Right renal pelvis (tissue), 4 donors: ENCODE results near the gene C2CD4D. TPM values are rescaled to one million over a fixed set of nuclear protein-coding genes. Genes with fewer than 3 reads are reported as not detected.

Experiments
- DNase-seq, 4 donors: peaks; one replicate each; pipeline ENCODE4 v3.0.0-alpha.2; 2013; ENCODE audit warnings: low read depth in 4 of 4, low spot score in 3 of 4, missing footprints in 1 of 4
- polyA plus RNA-seq, 4 donors: library from polyadenylated mRNA; unstranded; fragments of 120-200 nt; gene quantifications; one replicate each; pipeline ENCODE4 v1.2.1, GENCODE V29; 2013; ENCODE audit not compliant: insufficient read length in 4 of 4

Gene C2CD4D
- polyA plus RNA-seq, 4 donors = 0.18 to 0.64 (median 0.23) TPM

DNA sequence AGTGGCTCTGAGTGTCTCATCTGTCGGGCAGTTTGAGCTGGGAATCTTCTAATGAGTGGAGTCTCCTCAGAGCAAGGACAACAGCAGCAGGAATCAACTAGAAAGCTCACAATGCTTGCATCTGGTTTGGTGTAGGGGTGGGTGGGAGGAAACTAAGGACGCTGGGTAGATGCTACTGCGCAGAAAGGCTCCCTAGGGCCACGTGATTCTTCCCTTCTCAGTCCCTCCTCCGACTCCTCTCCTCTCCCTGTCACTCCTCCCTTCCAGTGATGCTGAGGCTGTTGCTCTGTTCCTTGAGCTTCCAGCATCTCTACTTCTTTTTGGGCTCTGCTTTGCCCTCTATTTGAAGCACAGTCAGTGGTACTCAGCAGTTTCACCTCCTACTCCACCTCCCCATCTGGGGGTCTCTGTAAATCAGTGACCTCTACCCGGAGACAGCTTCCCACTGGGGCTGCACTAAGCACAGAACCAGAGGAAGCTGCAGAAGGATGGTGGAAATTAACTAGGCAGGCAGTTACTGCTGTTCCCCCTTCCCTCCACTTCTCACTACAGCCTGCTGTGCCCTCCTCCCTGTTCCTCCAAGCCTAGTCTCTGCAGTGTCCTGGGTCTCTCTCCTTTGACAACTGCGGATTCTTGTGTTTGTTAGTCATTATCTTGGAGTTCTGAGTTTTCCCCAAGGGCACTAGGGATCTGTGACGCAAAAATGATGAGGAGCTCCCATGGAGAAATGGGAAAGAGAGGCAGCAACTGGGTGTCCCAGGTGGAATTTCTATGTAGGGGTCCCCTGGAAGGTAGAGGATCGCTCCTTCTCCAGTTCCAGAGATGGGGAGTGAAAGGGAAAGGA lies 40.2 kb downstream of the C2CD4D start:
- no peak for DNase-seq

DNA sequence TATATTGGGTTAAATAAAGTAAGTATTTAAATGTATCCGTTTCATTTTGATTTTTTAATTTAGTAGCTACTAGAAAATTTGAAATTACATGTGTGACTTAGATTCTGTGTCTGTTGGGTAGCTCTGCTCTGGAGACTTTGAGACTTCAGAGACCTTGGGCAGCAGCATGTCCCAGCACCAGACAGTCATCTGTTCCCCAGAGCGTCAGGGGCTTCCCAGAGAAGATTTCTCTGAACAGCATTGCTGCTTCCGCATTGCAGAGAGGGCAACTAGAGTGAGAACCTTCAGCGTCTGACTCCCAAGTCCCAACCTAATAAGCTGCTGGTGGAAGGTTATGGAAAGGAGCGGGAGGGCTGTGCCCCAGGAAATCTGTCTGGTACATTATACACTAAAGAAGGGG lies 41.0 kb downstream of the C2CD4D start:
- DNase-seq = no peak

DNA sequence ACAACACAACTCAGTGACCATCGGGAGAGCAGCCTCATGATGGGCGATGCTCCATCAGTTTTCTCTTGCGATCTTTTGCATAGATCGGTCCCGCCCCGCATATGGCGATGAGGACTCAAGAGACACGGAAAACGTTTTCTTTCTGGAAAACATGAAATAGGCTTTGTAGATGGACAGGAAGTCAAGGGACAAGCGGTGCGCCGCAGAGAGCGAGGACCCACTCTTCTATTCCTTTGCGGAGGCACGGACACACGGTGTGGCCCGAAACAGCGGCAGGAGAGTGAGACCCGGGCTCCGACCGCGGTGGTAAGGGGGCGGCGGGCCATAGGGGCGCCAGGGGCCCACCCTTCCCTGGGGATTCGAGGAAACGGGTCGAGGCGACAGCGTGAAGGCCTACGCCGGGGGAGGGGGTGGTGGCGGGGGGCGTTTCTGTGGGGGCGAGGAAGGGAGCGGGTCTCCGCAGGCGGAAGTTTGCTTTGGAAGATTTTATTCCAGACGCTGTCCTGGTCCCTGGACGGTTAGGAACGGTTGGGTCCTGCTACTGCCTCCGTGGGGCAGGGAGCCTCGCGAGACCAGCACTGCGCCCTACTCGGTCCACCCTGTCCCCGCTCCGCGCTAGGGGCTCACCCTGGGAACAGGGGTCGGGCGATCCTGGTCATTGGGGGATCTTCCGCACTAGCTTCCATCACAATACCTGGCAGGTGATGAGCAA lies 48.5 kb downstream of the C2CD4D start:
- DNase-seq = no peak

DNA sequence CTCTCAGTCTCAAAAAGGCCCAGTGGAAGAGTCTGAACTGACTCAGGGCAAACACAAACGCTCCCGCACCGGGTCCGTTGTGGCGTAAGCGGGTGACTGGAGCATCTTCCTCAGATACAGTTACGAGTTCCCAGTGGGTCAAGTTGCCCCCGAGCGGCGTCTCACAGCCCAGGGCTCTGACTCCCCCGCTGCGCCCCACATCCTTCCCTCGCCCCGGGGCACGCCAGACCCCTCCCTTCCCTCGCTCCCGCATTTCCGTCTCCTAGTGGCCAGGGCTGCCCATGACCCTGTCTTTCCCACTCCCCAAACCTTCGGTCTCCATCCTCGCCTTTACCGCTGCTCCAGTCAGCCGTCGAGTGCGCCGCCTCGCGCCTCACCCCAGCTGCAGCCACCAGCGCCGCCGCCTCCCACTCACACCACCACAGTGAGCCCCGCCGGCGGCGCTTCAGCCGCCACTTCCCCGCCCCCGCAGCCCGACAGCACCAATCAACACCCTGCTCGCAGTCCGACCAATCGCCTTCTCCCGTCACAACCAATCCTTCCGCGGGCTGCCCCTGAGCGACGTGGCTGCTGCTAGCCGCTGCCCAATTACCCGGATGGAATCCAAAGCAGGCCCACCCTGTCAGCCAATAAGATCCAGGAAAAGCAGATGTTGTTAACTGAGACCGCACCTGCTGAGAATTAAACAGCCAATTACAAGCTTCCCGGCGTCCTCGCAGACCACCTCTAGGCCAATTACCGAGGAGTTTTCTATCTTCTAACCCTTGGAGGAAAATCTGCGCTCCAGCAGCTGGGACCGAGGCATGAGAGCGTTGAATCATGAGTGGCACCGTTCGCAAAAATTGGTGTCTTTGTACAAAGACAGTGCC lies 49.3 kb downstream of the C2CD4D start, which contains the start of gene TDRKH:
Gene TDRKH, minus strand, starts transcription at position 430 of the 869 bp plus-strand sequence. CDS start 7,478 bp downstream, outside the sequence.
- DNase-seq = peak; percentile 86 to 94 (median 93)

Other genes starting within 250 kb of the C2CD4D start
- gene SNX27, start 227.8 kb downstream of the C2CD4D start, polyA plus RNA-seq = 10 to 100 TPM; 21.1 to 27.3 (median 23.8) TPM
- gene CELF3, start 123.0 kb downstream of the C2CD4D start, polyA plus RNA-seq = under 1 TPM; 0.07 to 0.57 (median 0.48) TPM
- gene RIIAD1, start 118.3 kb downstream of the C2CD4D start, polyA plus RNA-seq = under 1 TPM in 2 of 4 donors, not detected in 2; 0.44 TPM
- 100 to 1,000 TPM; 114 to 130 (median 121) TPM for gene MRPL9, start 76.3 kb downstream of the C2CD4D start, polyA plus RNA-seq
- gene TDRKH, start 49.3 kb downstream of the C2CD4D start, polyA plus RNA-seq = 1 to 10 TPM; 8.4 to 9.2 (median 8.8) TPM
- under 1 TPM in 1 of 4 donors, not detected in 3; 0.03 TPM for gene LINGO4, start 34.4 kb downstream of the C2CD4D start, polyA plus RNA-seq
- 1 to 10 TPM; 1.0 to 1.2 (median 1.1) TPM for gene RORC, start 8.0 kb downstream of the C2CD4D start, polyA plus RNA-seq
- 1 to 10 TPM in 1 of 4 donors, under 1 TPM in 3; 0.60 to 1.3 (median 0.68) TPM for gene THEM5, start 13.9 kb upstream of the C2CD4D start, polyA plus RNA-seq
- 10 to 100 TPM; 20.8 to 31.0 (median 23.9) TPM for gene THEM4, start 69.7 kb upstream of the C2CD4D start, polyA plus RNA-seq
- gene S100A10, start 154.0 kb upstream of the C2CD4D start, polyA plus RNA-seq = 100 to 1,000 TPM; 244 to 258 (median 251) TPM
- gene S100A11, start 197.2 kb upstream of the C2CD4D start, polyA plus RNA-seq = 100 to 1,000 TPM; 279 to 362 (median 285) TPM
- not detected for gene TCHHL1, start 249.2 kb upstream of the C2CD4D start, polyA plus RNA-seq